Limb (tissue), 2 donors: ENCODE data around the gene PCDHGB7.
"Not testable (repeated sequence)": the region's sequence is repeated elsewhere in the genome, so short reads cannot be mapped to it uniquely, and the experiment has no call there.

Experiments
- DNase-seq, 2 donors: peaks; one replicate each; pipeline ENCODE4 v3.0.0-alpha.2; 2016; ENCODE audit errors: extremely low spot score in 2 of 2

The PCDHGB7 gene

GRCh38 chr5:141430332-141431113 is 13.0 kb downstream of the PCDHGB7 start, which contains the start of gene PCDHGA12:
TSS of gene PCDHGA12 (plus strand) at chr5:141430507. CDS start at chr5:141430760, 253 bp downstream.
- DNase-seq = no peak

- no peak for DNase-seq
Observed at GRCh38 chr5:141431286-141431685, 13.8 kb downstream of the PCDHGB7 start.

GRCh38 chr5:141432308-141432707 is 14.8 kb downstream of the PCDHGB7 start:
- not testable (repeated sequence) for DNase-seq

GRCh38 chr5:141432726-141433125 is 15.2 kb downstream of the PCDHGB7 start:
- not testable (repeated sequence) for DNase-seq

- DNase-seq = no peak
Observed at GRCh38 chr5:141434006-141434405, 16.5 kb downstream of the PCDHGB7 start.

- no peak for DNase-seq
Observed at GRCh38 chr5:141437221-141437620, 19.7 kb downstream of the PCDHGB7 start.

- no peak for DNase-seq
Observed at GRCh38 chr5:141439411-141440141, 22.1 kb downstream of the PCDHGB7 start.

GRCh38 chr5:141440341-141440740 is 22.9 kb downstream of the PCDHGB7 start:
- no peak for DNase-seq

- no peak for DNase-seq
Observed at GRCh38 chr5:141441571-141442170, 24.2 kb downstream of the PCDHGB7 start.

GRCh38 chr5:141465351-141465750 is 47.9 kb downstream of the PCDHGB7 start:
- DNase-seq = no peak
